Measurements from ENCODE around the gene GPATCH1. TPM values are rescaled to one million over a fixed set of nuclear protein-coding genes. Genes with fewer than 3 reads are reported as not detected.
A peak's percentile ranks its signal among the peaks of the same experiment; 100 is the strongest.

The GPATCH1 gene
- total and polyA plus RNA-seq, 9 of the 15 experiments (the other 6 are each of a cell fraction or from before 2014, with no cell fraction given): 3.7 to 9.7 (median 7.7) TPM

DNA sequence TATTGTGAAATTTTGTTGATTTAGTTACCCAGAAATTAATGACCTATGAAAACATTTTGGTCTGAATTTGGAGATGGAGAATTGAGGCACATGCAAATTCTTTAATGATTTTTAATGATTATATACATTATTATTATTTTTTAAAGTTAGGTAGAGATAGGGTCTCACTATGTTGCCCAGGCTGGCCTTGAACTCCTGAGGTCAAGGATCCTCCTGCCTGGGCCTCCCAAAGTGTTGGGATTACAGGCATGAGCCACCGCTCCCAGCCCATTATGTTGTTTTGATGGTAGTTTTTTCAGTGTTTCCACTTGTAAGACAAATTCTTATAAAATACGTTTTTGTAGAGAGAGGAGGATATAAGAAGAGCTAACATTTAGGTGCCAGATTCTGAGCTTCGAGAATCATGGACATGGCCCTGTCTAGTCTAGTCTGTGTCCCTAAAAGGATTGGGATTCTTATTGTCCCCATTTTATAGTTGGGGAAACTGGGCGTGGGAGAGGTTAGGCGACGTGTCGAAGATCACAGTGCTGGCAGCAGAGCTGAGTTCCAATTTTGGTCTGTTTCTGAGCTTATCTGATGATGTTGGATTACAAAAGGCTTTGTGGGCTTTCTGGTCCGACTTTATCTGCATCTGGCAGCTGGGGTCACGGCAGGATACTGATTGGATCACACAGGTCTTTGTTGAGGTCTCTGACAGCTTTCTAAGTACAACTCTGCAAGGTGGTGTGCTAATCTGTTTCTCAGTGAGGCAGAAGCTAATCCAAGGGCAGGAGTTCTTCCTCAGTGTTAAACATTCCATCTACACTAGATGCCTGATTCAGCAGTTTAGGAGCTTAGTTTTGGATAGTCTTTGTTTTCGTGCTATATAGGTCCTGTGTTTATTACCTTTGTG lies 43.5 kb downstream of the GPATCH1 start (continued):
- TF ChIP-seq, protein P1, sequence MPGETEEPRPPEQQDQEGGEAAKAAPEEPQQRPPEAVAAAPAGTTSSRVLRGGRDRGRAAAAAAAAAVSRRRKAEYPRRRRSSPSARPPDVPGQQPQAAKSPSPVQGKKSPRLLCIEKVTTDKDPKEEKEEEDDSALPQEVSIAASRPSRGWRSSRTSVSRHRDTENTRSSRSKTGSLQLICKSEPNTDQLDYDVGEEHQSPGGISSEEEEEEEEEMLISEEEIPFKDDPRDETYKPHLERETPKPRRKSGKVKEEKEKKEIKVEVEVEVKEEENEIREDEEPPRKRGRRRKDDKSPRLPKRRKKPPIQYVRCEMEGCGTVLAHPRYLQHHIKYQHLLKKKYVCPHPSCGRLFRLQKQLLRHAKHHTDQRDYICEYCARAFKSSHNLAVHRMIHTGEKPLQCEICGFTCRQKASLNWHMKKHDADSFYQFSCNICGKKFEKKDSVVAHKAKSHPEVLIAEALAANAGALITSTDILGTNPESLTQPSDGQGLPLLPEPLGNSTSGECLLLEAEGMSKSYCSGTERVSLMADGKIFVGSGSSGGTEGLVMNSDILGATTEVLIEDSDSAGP (CRISPR knock-in tag; IDR thresholded peaks at IDR 0.05): no peak
- TF ChIP-seq DIDO1 (tag; IDR thresholded peaks at IDR 0.05; ENCODE audit: low read depth) (no peak), HDAC2 (IDR thresholded peaks at IDR 0.05) (peak; percentile 98), RBFOX2 (IDR thresholded peaks at IDR 0.05; ENCODE audit: low read depth, low read length) (no peak), ZNF124 (CRISPR knock-in tag; IDR thresholded peaks at IDR 0.05) (no peak), TAF15 (IDR thresholded peaks at IDR 0.05; ENCODE audit: low read depth, low read length) (no peak), ZSCAN29 (IDR thresholded peaks at IDR 0.05) (no peak), BRF1 (IDR thresholded peaks at IDR 0.05; ENCODE audit: borderline replicate concordance, extremely low read depth, insufficient read length) (no peak), ETS2 (tag; IDR thresholded peaks at IDR 0.05; ENCODE audit: borderline replicate concordance, poor library complexity, severe bottlenecking) (no peak), ETV6 (IDR thresholded peaks at IDR 0.05; ENCODE audit: borderline replicate concordance in 1 of 2, low read depth in 2 of 2, low read length in 1 of 2) (no peak), ETV6 (CRISPR knock-in tag; IDR thresholded peaks at IDR 0.05; ENCODE audit: borderline replicate concordance) (no peak), ZKSCAN1 (IDR thresholded peaks at IDR 0.05; ENCODE audit: low read depth, low read length) (no peak)
- TF ChIP-seq, protein P2, sequence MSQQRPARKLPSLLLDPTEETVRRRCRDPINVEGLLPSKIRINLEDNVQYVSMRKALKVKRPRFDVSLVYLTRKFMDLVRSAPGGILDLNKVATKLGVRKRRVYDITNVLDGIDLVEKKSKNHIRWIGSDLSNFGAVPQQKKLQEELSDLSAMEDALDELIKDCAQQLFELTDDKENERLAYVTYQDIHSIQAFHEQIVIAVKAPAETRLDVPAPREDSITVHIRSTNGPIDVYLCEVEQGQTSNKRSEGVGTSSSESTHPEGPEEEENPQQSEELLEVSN (IDR thresholded peaks at IDR 0.05; ENCODE audit: borderline replicate concordance in 1 of 2, extremely low read depth in 1 of 2, insufficient read depth in 1 of 2, insufficient read length in 1 of 2, low read depth in 1 of 2, low read length in 1 of 2, poor library complexity in 1 of 2, severe bottlenecking in 1 of 2): no peak
- TF ChIP-seq, protein P3, sequence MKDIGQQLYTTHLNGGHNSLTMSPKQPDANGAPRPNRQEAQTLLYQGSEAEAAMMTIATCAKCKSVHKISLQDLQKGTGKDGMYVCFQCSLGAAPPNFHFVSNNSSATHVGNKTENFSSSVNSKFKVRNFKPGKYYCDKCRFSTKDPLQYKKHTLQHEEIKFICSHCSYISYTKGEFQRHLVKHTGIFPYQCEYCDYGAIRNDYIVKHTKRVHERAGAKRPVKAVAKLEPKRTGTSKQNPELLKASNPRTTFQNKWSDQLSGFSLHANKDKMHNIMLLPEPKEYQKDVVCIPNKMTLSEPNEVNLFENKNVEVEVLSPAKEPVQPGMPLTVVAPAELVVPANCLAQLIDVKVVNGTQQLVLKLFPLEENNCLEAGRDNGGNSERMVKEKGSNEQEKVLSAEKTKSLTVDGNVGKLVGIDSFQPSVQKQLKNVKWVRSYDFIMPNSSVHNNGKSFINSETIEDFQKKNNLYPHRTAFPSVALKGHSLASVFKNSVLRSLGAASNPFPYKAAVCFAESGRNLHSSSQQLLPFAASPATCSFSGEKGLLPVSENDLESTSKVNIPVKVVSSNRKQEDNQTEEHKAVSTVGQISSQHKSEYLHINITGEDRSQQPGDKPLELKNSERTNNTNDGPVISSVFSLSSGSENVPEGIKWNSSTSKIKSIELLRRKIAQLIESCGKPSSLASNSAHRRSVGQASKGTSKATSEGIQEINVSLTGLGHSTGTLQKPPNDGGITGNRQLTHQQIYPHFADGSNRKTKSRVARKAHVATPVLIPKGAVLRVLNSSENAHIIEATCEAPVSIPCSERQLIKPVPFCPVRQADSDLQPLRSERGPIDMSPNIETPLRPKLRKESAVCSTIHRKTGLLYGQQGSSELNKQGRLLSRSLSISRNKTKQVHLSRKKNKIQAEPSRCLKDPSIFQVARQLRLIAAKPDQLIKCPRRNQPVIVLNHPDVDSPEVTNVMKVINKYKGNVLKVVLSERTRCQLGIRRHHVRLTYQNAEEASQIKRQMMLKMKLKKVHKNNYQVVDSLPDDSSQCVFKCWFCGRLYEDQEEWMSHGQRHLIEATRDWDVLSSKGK (CRISPR knock-in tag; IDR thresholded peaks at IDR 0.05): no peak
- TF ChIP-seq, protein P4, sequence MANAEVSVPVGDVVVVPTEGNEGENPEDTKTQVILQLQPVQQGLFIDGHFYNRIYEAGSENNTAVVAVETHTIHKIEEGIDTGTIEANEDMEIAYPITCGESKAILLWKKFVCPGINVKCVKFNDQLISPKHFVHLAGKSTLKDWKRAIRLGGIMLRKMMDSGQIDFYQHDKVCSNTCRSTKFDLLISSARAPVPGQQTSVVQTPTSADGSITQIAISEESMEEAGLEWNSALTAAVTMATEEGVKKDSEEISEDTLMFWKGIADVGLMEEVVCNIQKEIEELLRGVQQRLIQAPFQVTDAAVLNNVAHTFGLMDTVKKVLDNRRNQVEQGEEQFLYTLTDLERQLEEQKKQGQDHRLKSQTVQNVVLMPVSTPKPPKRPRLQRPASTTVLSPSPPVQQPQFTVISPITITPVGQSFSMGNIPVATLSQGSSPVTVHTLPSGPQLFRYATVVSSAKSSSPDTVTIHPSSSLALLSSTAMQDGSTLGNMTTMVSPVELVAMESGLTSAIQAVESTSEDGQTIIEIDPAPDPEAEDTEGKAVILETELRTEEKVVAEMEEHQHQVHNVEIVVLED (CRISPR knock-in tag; IDR thresholded peaks at IDR 0.05): no peak

All from K562 (cell line).